ENCODE data around the gene CCL21. TPM values are rescaled to one million over a fixed set of nuclear protein-coding genes. Genes with fewer than 3 reads are reported as not detected.

CCL21 gene
- total and polyA plus RNA-seq, 10 of the 15 experiments (the other 5 are each of a cell fraction or from before 2014, with no cell fraction given): 0.26 TPM; not detected in 9

- POLR2A ChIA-PET: no interaction called here
- intact Hi-C loops (cut with micrococcal nuclease; ENCODE audit: unreplicated experiment): no loop called here
- FAIRE-seq: no peak
Observed at GRCh38 chr9:34659592-34660253, 50.2 kb downstream of the CCL21 start.

More at GRCh38 chr9:34659592-34660253, 50.2 kb downstream of the CCL21 start:
- H3K4me3 ChIP-seq: no peak overlapping the region
- WGBS (ENCODE audit: insufficient coverage, insufficient replicate concordance, low lambda C conversion rate, missing lambda C conversion rate): 76% methylated on average over 8 of the region's 8 CpGs
- ATAC-seq: no peak
- TF ChIP-seq PAX5 (IDR thresholded peaks at IDR 0.05; ENCODE audit: borderline replicate concordance, low read depth, low read length): no peak
- TF ChIP-seq TCF3 (IDR thresholded peaks at IDR 0.05; ENCODE audit: borderline replicate concordance, insufficient read depth, low read depth, low read length): 0 out of 2 replicates have a peak, but pooled peaks have one; percentile 63
- H2AFZ ChIP-seq (ENCODE audit: control insufficient read depth, low read depth, low read length): no peak overlapping the region
- ChIA-PET CTCF (interaction anchor here (1.2 kb wide), 1 partner anchor 42 kb away, joined by 3 read pairs; no protein-coding TSS in a partner anchor), RAD21 (ENCODE audit: unreplicated experiment) (interaction anchor here (1.3 kb wide), 1 partner anchor 43 kb away, joined by 3 read pairs; no protein-coding TSS in a partner anchor), SMC1A (ENCODE audit: uncharacterized antibody, unreplicated experiment) (no interaction called here)
- no peaks in the 10 kb centered on the region for H3K79me2 ChIP-seq (ENCODE audit: control insufficient read depth, insufficient read depth, low read length)
- H3K4me1 ChIP-seq (ENCODE audit: control insufficient read depth, insufficient read depth, low read length): peaks cover 8% of the 10 kb centered on the region
- BruUV-seq (replicated peaks): no TSS peak
- DNase-seq (ENCODE audit: low read depth, low spot score): no peak
- no peaks in the 10 kb centered on the region for H3K9me3 ChIP-seq (replicated peaks; ENCODE audit: control insufficient read depth, insufficient read depth, low read length)
- no peaks in the 10 kb centered on the region for H4K20me1 ChIP-seq (ENCODE audit: control insufficient read depth, insufficient read depth)
- no peak overlapping the region for H3K27ac ChIP-seq (ENCODE audit: control insufficient read depth, insufficient read depth)
- H3K9ac ChIP-seq (ENCODE audit: control insufficient read depth, insufficient read depth, low read length): no peak overlapping the region
- no peak overlapping the region for H3K4me2 ChIP-seq (ENCODE audit: control insufficient read depth, insufficient read depth)
- H3K27me3 ChIP-seq (replicated peaks in 1 of 2; ENCODE audit: control insufficient read depth in 2 of 2, insufficient read depth in 2 of 2, low read length in 1 of 2): no peaks in the 10 kb centered on the region
- in situ Hi-C loops (cut with MboI): no loop called here
- no peaks in the 10 kb centered on the region for H3K36me3 ChIP-seq (ENCODE audit: control insufficient read depth in 2 of 2, insufficient read depth in 2 of 2, low read length in 1 of 2)

Small RNA genes within 50 kb of the gene (small RNA-seq; reads per million reads assigned to genes)
- gene CCL27: not detected

Other genes with a start within 250 kb of the CCL21 start
Only the 7 nearest of the 11 such genes appear.
- gene DCTN3, start 89.6 kb downstream of the CCL21 start, total RNA-seq (2014; rRNA removed): 87.3 and 103 TPM in 2 replicates
- gene DCTN3, start 89.6 kb downstream of the CCL21 start, total RNA-seq (2014; rRNA removed; fragmentation: Illumina TruSeq; extraction: Trizol): 43.2 and 45.6 TPM in 2 replicates
- gene DCTN3, start 89.6 kb downstream of the CCL21 start, total RNA-seq (2021): 74.6 and 79.1 TPM in 2 replicates
- 56.5 and 75.6 TPM in 2 replicates for gene DCTN3, start 89.6 kb downstream of the CCL21 start, polyA plus RNA-seq (2011; rRNA removed)
- 26.9 and 57.8 TPM in 2 replicates for gene DCTN3, start 89.6 kb downstream of the CCL21 start, polyA plus RNA-seq (2014; fragmentation: Illumina TruSeq; extraction: Trizol)
- gene DCTN3, start 89.6 kb downstream of the CCL21 start, polyA plus RNA-seq (2014; fragmentation: Nextera tagmentation; extraction: Ambion mirVana): 10 to 100 TPM; 19.0 to 52.0 TPM
- 66.7 and 68.0 TPM in 2 replicates for gene DCTN3, start 89.6 kb downstream of the CCL21 start, polyA plus RNA-seq (2014; rRNA removed)
- gene DCTN3, start 89.6 kb downstream of the CCL21 start, polyA plus RNA-seq (2016; fragmentation: Nextera tagmentation; extraction: Ambion mirVana): 100 to 1,000 TPM; 101 to 120 TPM
- not detected in 2 replicates for gene ARID3C, start 81.1 kb downstream of the CCL21 start, total RNA-seq (2014; rRNA removed)
- not detected in 2 replicates for gene ARID3C, start 81.1 kb downstream of the CCL21 start, total RNA-seq (2014; rRNA removed; fragmentation: Illumina TruSeq; extraction: Trizol)
- gene ARID3C, start 81.1 kb downstream of the CCL21 start, total RNA-seq (2021): 0.24 TPM in 1 of 2 replicates, not detected in the other
- gene ARID3C, start 81.1 kb downstream of the CCL21 start, polyA plus RNA-seq (2011; rRNA removed): not detected in 2 replicates
- not detected in 2 replicates for gene ARID3C, start 81.1 kb downstream of the CCL21 start, polyA plus RNA-seq (2014; fragmentation: Illumina TruSeq; extraction: Trizol)
- gene ARID3C, start 81.1 kb downstream of the CCL21 start, polyA plus RNA-seq (2014; fragmentation: Nextera tagmentation; extraction: Ambion mirVana): not detected
- not detected in 2 replicates for gene ARID3C, start 81.1 kb downstream of the CCL21 start, polyA plus RNA-seq (2014; rRNA removed)
- gene ARID3C, start 81.1 kb downstream of the CCL21 start, polyA plus RNA-seq (2016; fragmentation: Nextera tagmentation; extraction: Ambion mirVana): not detected
- gene SIGMAR1, start 72.3 kb downstream of the CCL21 start, total RNA-seq (2014; rRNA removed): 65.4 and 77.9 TPM in 2 replicates
- gene SIGMAR1, start 72.3 kb downstream of the CCL21 start, total RNA-seq (2014; rRNA removed; fragmentation: Illumina TruSeq; extraction: Trizol): 38.6 and 44.3 TPM in 2 replicates
- 61.5 and 63.0 TPM in 2 replicates for gene SIGMAR1, start 72.3 kb downstream of the CCL21 start, total RNA-seq (2021)
- gene SIGMAR1, start 72.3 kb downstream of the CCL21 start, polyA plus RNA-seq (2011; rRNA removed): 7.6 and 12.9 TPM in 2 replicates
- 64.7 and 76.0 TPM in 2 replicates for gene SIGMAR1, start 72.3 kb downstream of the CCL21 start, polyA plus RNA-seq (2014; fragmentation: Illumina TruSeq; extraction: Trizol)
- 10 to 100 TPM in 1 of 2 experiments, 1 to 10 TPM in 1; 7.1 to 19.6 TPM for gene SIGMAR1, start 72.3 kb downstream of the CCL21 start, polyA plus RNA-seq (2014; fragmentation: Nextera tagmentation; extraction: Ambion mirVana)
- gene SIGMAR1, start 72.3 kb downstream of the CCL21 start, polyA plus RNA-seq (2014; rRNA removed): 81.4 and 82.9 TPM in 2 replicates
- gene SIGMAR1, start 72.3 kb downstream of the CCL21 start, polyA plus RNA-seq (2016; fragmentation: Nextera tagmentation; extraction: Ambion mirVana): 100 to 1,000 TPM; 110 to 133 TPM
- gene GALT, start 63.5 kb downstream of the CCL21 start, total RNA-seq (2014; rRNA removed): 30.3 and 31.0 TPM in 2 replicates
- gene GALT, start 63.5 kb downstream of the CCL21 start, total RNA-seq (2014; rRNA removed; fragmentation: Illumina TruSeq; extraction: Trizol): 9.3 and 10.3 TPM in 2 replicates
- 26.2 and 30.8 TPM in 2 replicates for gene GALT, start 63.5 kb downstream of the CCL21 start, total RNA-seq (2021)
- gene GALT, start 63.5 kb downstream of the CCL21 start, polyA plus RNA-seq (2011; rRNA removed): 10.5 and 21.6 TPM in 2 replicates
- gene GALT, start 63.5 kb downstream of the CCL21 start, polyA plus RNA-seq (2014; fragmentation: Illumina TruSeq; extraction: Trizol): 14.5 and 16.9 TPM in 2 replicates
- gene GALT, start 63.5 kb downstream of the CCL21 start, polyA plus RNA-seq (2014; fragmentation: Nextera tagmentation; extraction: Ambion mirVana): 10 to 100 TPM; 22.8 to 24.9 TPM
- 30.2 and 41.6 TPM in 2 replicates for gene GALT, start 63.5 kb downstream of the CCL21 start, polyA plus RNA-seq (2014; rRNA removed)
- 10 to 100 TPM; 28.8 to 34.1 TPM for gene GALT, start 63.5 kb downstream of the CCL21 start, polyA plus RNA-seq (2016; fragmentation: Nextera tagmentation; extraction: Ambion mirVana)
- 1.5 and 2.9 TPM in 2 replicates for gene IL11RA, start 58.0 kb downstream of the CCL21 start, total RNA-seq (2014; rRNA removed)
- gene IL11RA, start 58.0 kb downstream of the CCL21 start, total RNA-seq (2014; rRNA removed; fragmentation: Illumina TruSeq; extraction: Trizol): 1.7 and 2.6 TPM in 2 replicates
- gene IL11RA, start 58.0 kb downstream of the CCL21 start, total RNA-seq (2021): 4.8 and 5.8 TPM in 2 replicates
- 3.5 and 5.7 TPM in 2 replicates for gene IL11RA, start 58.0 kb downstream of the CCL21 start, polyA plus RNA-seq (2011; rRNA removed)
- gene IL11RA, start 58.0 kb downstream of the CCL21 start, polyA plus RNA-seq (2014; fragmentation: Illumina TruSeq; extraction: Trizol): 2.6 and 2.8 TPM in 2 replicates
- gene IL11RA, start 58.0 kb downstream of the CCL21 start, polyA plus RNA-seq (2014; fragmentation: Nextera tagmentation; extraction: Ambion mirVana): under 1 TPM; 0.32 to 0.47 TPM
- 5.2 and 5.7 TPM in 2 replicates for gene IL11RA, start 58.0 kb downstream of the CCL21 start, polyA plus RNA-seq (2014; rRNA removed)
- gene IL11RA, start 58.0 kb downstream of the CCL21 start, polyA plus RNA-seq (2016; fragmentation: Nextera tagmentation; extraction: Ambion mirVana): 1 to 10 TPM; 1.1 to 1.5 TPM
- not detected in 2 replicates for gene CCL27, start 47.5 kb downstream of the CCL21 start, total RNA-seq (2014; rRNA removed)
- gene CCL27, start 47.5 kb downstream of the CCL21 start, total RNA-seq (2014; rRNA removed; fragmentation: Illumina TruSeq; extraction: Trizol): not detected in 2 replicates
- not detected in 2 replicates for gene CCL27, start 47.5 kb downstream of the CCL21 start, total RNA-seq (2021)
- not detected in 2 replicates for gene CCL27, start 47.5 kb downstream of the CCL21 start, polyA plus RNA-seq (2011; rRNA removed)
- not detected in 2 replicates for gene CCL27, start 47.5 kb downstream of the CCL21 start, polyA plus RNA-seq (2014; fragmentation: Illumina TruSeq; extraction: Trizol)
- gene CCL27, start 47.5 kb downstream of the CCL21 start, polyA plus RNA-seq (2014; fragmentation: Nextera tagmentation; extraction: Ambion mirVana): under 1 TPM in 1 of 2 experiments, not detected in 1; 0.45 TPM
- not detected in 2 replicates for gene CCL27, start 47.5 kb downstream of the CCL21 start, polyA plus RNA-seq (2014; rRNA removed)
- not detected for gene CCL27, start 47.5 kb downstream of the CCL21 start, polyA plus RNA-seq (2016; fragmentation: Nextera tagmentation; extraction: Ambion mirVana)
- gene CCL19, start 18.9 kb downstream of the CCL21 start, total RNA-seq (2014; rRNA removed): 0.38 TPM in 1 of 2 replicates, not detected in the other
- gene CCL19, start 18.9 kb downstream of the CCL21 start, total RNA-seq (2014; rRNA removed; fragmentation: Illumina TruSeq; extraction: Trizol): not detected in 2 replicates
- not detected in 2 replicates for gene CCL19, start 18.9 kb downstream of the CCL21 start, total RNA-seq (2021)
- 0.23 and 0.69 TPM in 2 replicates for gene CCL19, start 18.9 kb downstream of the CCL21 start, polyA plus RNA-seq (2011; rRNA removed)
- gene CCL19, start 18.9 kb downstream of the CCL21 start, polyA plus RNA-seq (2014; fragmentation: Illumina TruSeq; extraction: Trizol): not detected in 2 replicates
- under 1 TPM in 1 of 2 experiments, not detected in 1; 0.42 TPM for gene CCL19, start 18.9 kb downstream of the CCL21 start, polyA plus RNA-seq (2014; fragmentation: Nextera tagmentation; extraction: Ambion mirVana)
- gene CCL19, start 18.9 kb downstream of the CCL21 start, polyA plus RNA-seq (2014; rRNA removed): not detected in 2 replicates
- not detected for gene CCL19, start 18.9 kb downstream of the CCL21 start, polyA plus RNA-seq (2016; fragmentation: Nextera tagmentation; extraction: Ambion mirVana)